GM19099 (cell line): Measurements from ENCODE around the gene HSD11B2.
A peak's percentile ranks its signal among the peaks of the same experiment; 100 is the strongest.

Experiments
- POLR2A ChIP-seq: IDR thresholded peaks from 3 replicates; pipeline ENCODE4 v1.6.1; 2011; ENCODE audit warnings: low read depth; ENCODE audit not compliant: insufficient read length; ENCODE audit errors: extremely low read depth

HSD11B2 gene

GRCh38 chr16:67461600-67462278 lies 30.8 kb downstream of the HSD11B2 start:
- TF ChIP-seq POLR2A = no peak

GRCh38 chr16:67462279-67462655 lies 31.3 kb downstream of the HSD11B2 start:
- no peak for TF ChIP-seq POLR2A

GRCh38 chr16:67463059-67463458 lies 32.1 kb downstream of the HSD11B2 start:
- TF ChIP-seq POLR2A = no peak

- no peak for TF ChIP-seq POLR2A
These were observed 32.8 kb downstream of the HSD11B2 start for GRCh38 chr16:67463691-67464090.

- no peak for TF ChIP-seq POLR2A
These were observed 33.6 kb downstream of the HSD11B2 start for GRCh38 chr16:67464565-67464964.

GRCh38 chr16:67466581-67466980 lies 35.7 kb downstream of the HSD11B2 start:
- TF ChIP-seq POLR2A = no peak

- no peak for TF ChIP-seq POLR2A
These were observed 37.8 kb downstream of the HSD11B2 start for GRCh38 chr16:67468731-67469130.

- no peak for TF ChIP-seq POLR2A
These were observed 39.4 kb downstream of the HSD11B2 start for GRCh38 chr16:67470359-67470758.

GRCh38 chr16:67471758-67472384 lies 41.0 kb downstream of the HSD11B2 start:
- no peak for TF ChIP-seq POLR2A

GRCh38 chr16:67474551-67475455 lies 43.9 kb downstream of the HSD11B2 start:
- no peak for TF ChIP-seq POLR2A

GRCh38 chr16:67477960-67478554 lies 47.1 kb downstream of the HSD11B2 start:
- TF ChIP-seq POLR2A = no peak

- peak; percentile 80 for TF ChIP-seq POLR2A
These were observed 50.1 kb downstream of the HSD11B2 start, which contains the start of gene ATP6V0D1 for GRCh38 chr16:67480833-67481560. Gene ATP6V0D1 (minus strand): TSS chr16:67481157. CDS start chr16:67481086, 71 bp downstream.

GRCh38 chr16:67481561-67482232 lies 50.8 kb downstream of the HSD11B2 start:
- no peak for TF ChIP-seq POLR2A
